ENCODE results near the gene GDF9.

The GDF9 gene

GRCh38 chr5:132884548-132884947 lies 18.3 kb upstream of the GDF9 start:
- no peaks in the 10 kb centered on the region for H3K9me3 ChIP-seq (ENCODE audit: control insufficient read depth, insufficient read depth, low read length)
- no peak overlapping the region for H3K9ac ChIP-seq (ENCODE audit: low read depth, low read length)
- no peaks in the 10 kb centered on the region for H3K4me1 ChIP-seq (ENCODE audit: insufficient read depth, low read length)
- H3K36me3 ChIP-seq (ENCODE audit: insufficient read depth, low read length): peaks cover 25% of the 10 kb centered on the region

DNA sequence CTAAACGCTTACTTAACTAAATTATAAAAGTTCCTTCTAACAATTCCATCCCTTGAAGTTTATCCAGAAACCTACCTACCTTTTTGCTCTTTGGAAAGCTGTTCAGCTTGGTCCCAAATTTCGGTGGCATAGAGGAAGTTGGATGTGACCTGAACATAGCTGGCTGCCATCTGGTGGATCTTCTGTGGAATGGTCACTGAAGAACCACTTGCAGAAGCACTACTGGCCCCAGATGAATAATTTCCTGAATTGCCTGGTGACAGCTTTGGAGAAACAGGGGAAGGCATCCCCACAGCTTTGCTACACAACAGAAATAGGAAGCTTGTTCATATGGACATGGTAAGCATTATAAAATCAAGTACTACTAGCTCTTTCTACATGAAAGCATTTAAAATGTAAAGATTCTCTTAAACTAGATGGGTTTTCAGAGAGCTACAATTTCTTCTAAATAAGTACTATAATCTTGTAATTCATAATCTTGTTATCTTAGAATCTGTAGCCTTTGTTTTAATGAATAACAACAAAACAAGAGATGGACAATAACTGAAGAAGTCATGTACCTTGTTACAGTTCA lies 17.1 kb upstream of the GDF9 start:
- Histone ChIP-seq H3K36me3 (ENCODE audit: insufficient read depth, low read length) (peaks cover 25% of the 10 kb centered on the region), H3K9me3 (ENCODE audit: control insufficient read depth, insufficient read depth, low read length) (no peaks in the 10 kb centered on the region), H3K4me1 (ENCODE audit: insufficient read depth, low read length) (no peaks in the 10 kb centered on the region), H3K9ac (ENCODE audit: low read depth, low read length) (no peak overlapping the region)

DNA sequence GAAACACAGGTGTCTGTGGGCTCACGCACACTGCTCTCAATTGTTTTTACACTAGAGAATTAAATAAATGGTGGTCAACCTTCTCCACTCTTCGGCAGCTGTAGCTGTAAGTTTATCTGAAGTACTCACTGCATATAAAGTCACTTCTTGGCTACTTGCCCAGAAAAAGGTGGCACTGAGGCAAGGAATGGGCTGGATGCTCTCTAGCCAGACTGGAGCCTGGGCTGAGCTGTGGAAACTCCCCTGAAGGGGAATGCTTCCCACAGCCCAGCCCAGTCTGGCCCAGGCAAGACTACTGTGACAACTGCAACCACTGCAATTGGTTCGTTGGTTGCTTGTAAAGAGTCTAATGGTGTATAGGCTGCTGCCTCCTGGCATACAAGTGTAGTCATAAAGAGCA lies 11.7 kb upstream of the GDF9 start:
- H3K9me3 ChIP-seq (ENCODE audit: control insufficient read depth, insufficient read depth, low read length): no peaks in the 10 kb centered on the region
- no peak overlapping the region for H3K9ac ChIP-seq (ENCODE audit: low read depth, low read length)
- peaks cover 11% of the 10 kb centered on the region for H3K36me3 ChIP-seq (ENCODE audit: insufficient read depth, low read length)
- no peaks in the 10 kb centered on the region for H3K4me1 ChIP-seq (ENCODE audit: insufficient read depth, low read length)

GRCh38 chr5:132877466-132877865 lies 11.2 kb upstream of the GDF9 start:
- H3K4me1 ChIP-seq (ENCODE audit: insufficient read depth, low read length): no peaks in the 10 kb centered on the region
- peaks cover 11% of the 10 kb centered on the region for H3K36me3 ChIP-seq (ENCODE audit: insufficient read depth, low read length)
- no peaks in the 10 kb centered on the region for H3K9me3 ChIP-seq (ENCODE audit: control insufficient read depth, insufficient read depth, low read length)
- no peak overlapping the region for H3K9ac ChIP-seq (ENCODE audit: low read depth, low read length)

GRCh38 chr5:132876020-132876759 lies 9.9 kb upstream of the GDF9 start:
- peaks cover 11% of the 10 kb centered on the region for H3K36me3 ChIP-seq (ENCODE audit: insufficient read depth, low read length)
- H3K4me1 ChIP-seq (ENCODE audit: insufficient read depth, low read length): no peaks in the 10 kb centered on the region
- H3K9ac ChIP-seq (ENCODE audit: low read depth, low read length): no peak overlapping the region
- no peaks in the 10 kb centered on the region for H3K9me3 ChIP-seq (ENCODE audit: control insufficient read depth, insufficient read depth, low read length)

- peaks cover 7% of the 10 kb centered on the region for H3K36me3 ChIP-seq (ENCODE audit: insufficient read depth, low read length)
- H3K4me1 ChIP-seq (ENCODE audit: insufficient read depth, low read length): no peaks in the 10 kb centered on the region
- no peak overlapping the region for H3K9ac ChIP-seq (ENCODE audit: low read depth, low read length)
- no peaks in the 10 kb centered on the region for H3K9me3 ChIP-seq (ENCODE audit: control insufficient read depth, insufficient read depth, low read length)
These were observed 7.6 kb upstream of the GDF9 start for GRCh38 chr5:132873930-132874271.

- H3K36me3 ChIP-seq (ENCODE audit: insufficient read depth, low read length): peaks cover 7% of the 10 kb centered on the region
- no peak within 1 kb of the TSS for H3K9ac ChIP-seq (ENCODE audit: low read depth, low read length)
- H3K4me1 ChIP-seq (ENCODE audit: insufficient read depth, low read length): no peaks in the 10 kb centered on the region
- H3K9me3 ChIP-seq (ENCODE audit: control insufficient read depth, insufficient read depth, low read length): no peaks in the 10 kb centered on the region
These were observed 7.1 kb upstream of the GDF9 start, which contains the start of gene LEAP2 for GRCh38 chr5:132873119-132873929. Gene LEAP2, plus strand, starts transcription at chr5:132873668. Its CDS starts 27 bp downstream, at chr5:132873695.

DNA sequence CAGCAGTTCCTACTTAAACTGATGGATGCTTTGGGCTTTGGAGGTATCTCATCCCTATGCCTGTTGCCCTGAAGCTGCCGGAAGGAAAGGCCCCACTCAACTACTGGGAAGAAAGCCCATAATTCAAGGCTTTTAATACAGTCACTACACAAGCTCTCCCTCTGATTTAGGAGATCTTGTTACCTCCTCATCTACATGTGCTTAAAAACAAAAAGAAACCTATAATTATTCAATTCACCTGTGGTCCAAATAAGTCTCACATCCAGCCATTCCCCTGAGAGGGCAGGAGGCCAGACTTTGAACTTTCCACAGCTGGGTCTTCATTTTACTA lies 6.5 kb upstream of the GDF9 start:
- Histone ChIP-seq H3K9ac (ENCODE audit: low read depth, low read length) (no peak overlapping the region), H3K36me3 (ENCODE audit: insufficient read depth, low read length) (peaks cover 3% of the 10 kb centered on the region; the same call in 1 of the 2 replicates), H3K4me1 (ENCODE audit: insufficient read depth, low read length) (no peaks in the 10 kb centered on the region), H3K9me3 (ENCODE audit: control insufficient read depth, insufficient read depth, low read length) (no peaks in the 10 kb centered on the region)

DNA sequence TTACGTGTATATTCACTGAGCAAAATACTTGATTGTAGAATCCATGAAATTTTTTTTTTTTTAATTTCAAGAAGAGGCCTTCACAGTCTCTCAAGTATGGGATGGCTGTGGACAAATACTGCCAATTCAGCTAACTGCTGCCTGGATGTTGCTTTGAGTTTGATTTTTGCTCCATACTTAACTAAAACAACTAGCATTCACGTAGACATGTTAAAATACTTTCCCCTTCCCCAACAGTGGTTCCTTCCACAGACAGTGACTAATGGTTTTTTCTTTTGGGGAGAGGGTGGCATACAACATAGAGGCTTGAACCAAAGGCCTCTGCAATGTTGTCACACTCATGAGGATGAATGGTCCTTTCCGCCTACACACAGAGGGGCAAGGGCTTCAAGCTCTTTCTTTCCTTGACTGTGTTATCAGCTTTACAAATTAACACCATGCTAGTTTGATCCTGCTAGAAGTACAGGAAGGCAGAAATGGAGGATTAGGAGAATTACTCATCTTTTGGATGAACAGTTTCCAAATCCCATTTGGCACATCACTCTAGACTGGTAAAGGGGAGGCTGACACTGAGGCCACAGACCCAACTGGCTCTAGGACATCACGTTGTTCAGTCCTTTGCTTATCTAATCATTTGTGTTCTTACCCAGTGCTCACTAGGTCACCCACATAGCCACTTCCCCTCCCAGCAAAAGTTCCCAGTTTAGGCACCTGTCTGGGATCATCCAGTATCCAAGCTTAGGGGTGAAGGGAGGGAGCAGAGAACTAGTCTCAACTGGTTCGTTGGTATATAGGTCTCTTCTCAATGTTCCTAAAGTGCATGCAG lies 5.4 kb upstream of the GDF9 start:
- Histone ChIP-seq H3K9ac (ENCODE audit: low read depth, low read length) (no peak overlapping the region), H3K4me1 (ENCODE audit: insufficient read depth, low read length) (peaks cover 6% of the 10 kb centered on the region; the same call in 1 of the 2 replicates), H3K9me3 (ENCODE audit: control insufficient read depth, insufficient read depth, low read length) (no peaks in the 10 kb centered on the region), H3K36me3 (ENCODE audit: insufficient read depth, low read length) (peaks cover 6% of the 10 kb centered on the region; the same call in 1 of the 2 replicates)

GRCh38 chr5:132870801-132871200 lies 4.5 kb upstream of the GDF9 start:
- H3K9me3 ChIP-seq (ENCODE audit: control insufficient read depth, insufficient read depth, low read length): no peaks in the 10 kb centered on the region
- peaks cover 6% of the 10 kb centered on the region; the same call in 1 of the 2 replicates for H3K4me1 ChIP-seq (ENCODE audit: insufficient read depth, low read length)
- H3K36me3 ChIP-seq (ENCODE audit: insufficient read depth, low read length): peaks cover 6% of the 10 kb centered on the region; the same call in 1 of the 2 replicates
- H3K9ac ChIP-seq (ENCODE audit: low read depth, low read length): no peak overlapping the region

- Histone ChIP-seq H3K9me3 (ENCODE audit: control insufficient read depth, insufficient read depth, low read length) (no peaks in the 10 kb centered on the region), H3K36me3 (ENCODE audit: insufficient read depth, low read length) (peaks cover 6% of the 10 kb centered on the region; the same call in 1 of the 2 replicates), H3K9ac (ENCODE audit: low read depth, low read length) (no peak overlapping the region), H3K4me1 (ENCODE audit: insufficient read depth, low read length) (peaks cover 17% of the 10 kb centered on the region)
These were observed 2.5 kb upstream of the GDF9 start for GRCh38 chr5:132868754-132869153.

DNA sequence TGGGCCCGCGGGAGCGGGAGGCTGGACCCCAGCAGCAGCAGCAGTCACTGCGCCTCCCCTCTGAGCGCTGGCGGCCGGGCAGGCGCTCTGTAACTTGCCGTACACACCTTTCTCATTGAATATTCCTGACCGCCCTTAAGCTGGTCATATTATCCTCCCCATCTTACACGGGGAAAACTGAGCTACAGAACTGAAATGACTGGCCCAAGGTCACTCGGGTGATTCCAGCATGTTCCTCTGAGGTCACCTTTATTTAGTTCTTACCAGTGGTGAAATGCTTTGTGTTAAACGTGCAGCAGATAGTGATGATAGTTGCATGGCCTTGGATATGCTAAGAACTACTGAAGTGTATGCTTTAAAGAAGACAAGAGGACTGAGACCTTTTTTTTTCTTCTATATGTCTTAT lies 780 bp upstream of the GDF9 start:
- no peaks in the 10 kb centered on the region for H3K9me3 ChIP-seq (ENCODE audit: control insufficient read depth, insufficient read depth, low read length)
- H3K36me3 ChIP-seq (ENCODE audit: insufficient read depth, low read length): peaks cover 5% of the 10 kb centered on the region; the same call in 1 of the 2 replicates
- H3K9ac ChIP-seq (ENCODE audit: low read depth, low read length): peak overlapping the region; percentile 84
- peaks cover 17% of the 10 kb centered on the region for H3K4me1 ChIP-seq (ENCODE audit: insufficient read depth, low read length)

GRCh38 chr5:132865668-132866341 lies 464 bp downstream of the GDF9 start:
- Histone ChIP-seq H3K4me1 (ENCODE audit: insufficient read depth, low read length) (peaks cover 17% of the 10 kb centered on the region), H3K9me3 (ENCODE audit: control insufficient read depth, insufficient read depth, low read length) (no peaks in the 10 kb centered on the region), H3K36me3 (ENCODE audit: insufficient read depth, low read length) (0 out of 2 replicates have a peak, but pooled peaks cover 3% of the 10 kb centered on the region), H3K9ac (ENCODE audit: low read depth, low read length) (peak overlapping the region; percentile 84)
